Kidney (tissue), 14 donors: ENCODE data around the gene CTDSP1. TPM values are rescaled to one million over a fixed set of nuclear protein-coding genes. Genes with fewer than 3 reads are reported as not detected.
A peak's percentile ranks its signal among the peaks of the same experiment; 100 is the strongest.

ENCODE experiments used
- DNase-seq, 5 donors: peaks; one replicate each; pipeline ENCODE4 v3.0.0-alpha.2; 2013 to 2020
- FAIRE-seq: peaks from 2 replicates; lab custom pipeline; 2012; peaks lifted over from hg19 to GRCh38; lab: Jason Lieb, UNC
- H3K27ac ChIP-seq, 2 donors: one replicate each; pipeline ENCODE4 v1.7.0; 2013; ENCODE audit warnings: low read depth in 2 of 2, low read length in 2 of 2, inconsistent platforms in 1 of 2
- H3K27me3 ChIP-seq: one replicate; pipeline ENCODE4 v1.7.1; 2013; ENCODE audit warnings: low read length, inconsistent platforms; ENCODE audit not compliant: control insufficient read depth, insufficient read depth
- H3K36me3 ChIP-seq, 3 donors: one replicate each; pipeline versions ENCODE4 v1.7.0 to v1.7.1; 2013; ENCODE audit warnings: low read length in 3 of 3, control low read depth in 1 of 3, inconsistent platforms in 1 of 3; ENCODE audit not compliant: insufficient read depth in 3 of 3, control insufficient read depth in 2 of 3
- H3K4me1 ChIP-seq, 3 donors: one replicate each; pipeline versions ENCODE4 v1.7.0 to v1.7.1; 2013; ENCODE audit warnings: low read length in 3 of 3, inconsistent platforms in 1 of 3, low read depth in 1 of 3; ENCODE audit not compliant: control insufficient read depth in 2 of 3, insufficient read depth in 2 of 3
- H3K4me3 ChIP-seq, 3 donors: one replicate each; pipeline versions ENCODE4 v1.7.0 to v1.8.1; 2013; ENCODE audit warnings: low read length in 3 of 3, control low read depth in 1 of 3, inconsistent platforms in 1 of 3
- H3K9ac ChIP-seq, 3 donors: one replicate each; pipeline versions ENCODE4 v1.7.0 to v1.7.1; 2013; ENCODE audit warnings: low read length in 3 of 3, control low read depth in 1 of 3, inconsistent platforms in 1 of 3
- H3K9me3 ChIP-seq, 3 donors: one replicate each; pipeline versions ENCODE4 v1.7.0 to v1.7.1; 2013; ENCODE audit warnings: low read length in 3 of 3, control low read depth in 1 of 3, inconsistent platforms in 1 of 3; ENCODE audit not compliant: control insufficient read depth in 2 of 3, insufficient read depth in 1 of 3
- CTCF ChIP-seq: IDR thresholded peaks from 3 replicates; pipeline ENCODE4 v1.5.1; 2012; ENCODE audit warnings: mild to moderate bottlenecking, moderate library complexity, borderline replicate concordance; ENCODE audit not compliant: insufficient read depth; ENCODE audit errors: extremely low read depth
- intact Hi-C: fragments of 100-400 bp; cut with DNase I; formaldehyde crosslinking; loops from one replicate; pipeline ENCODE4 v1.11.1; 2022
- polyA plus RNA-seq: library from polyadenylated mRNA; stranded (reverse); fragments of 350-450 nt; fragmentation: Illumina TruSeq; extraction: RNeasy Lipid Tissue Mini Kit (QIAGEN cat#74804); gene quantifications from one replicate; pipeline ENCODE4 v1.2.3, GENCODE V29; 2014; ENCODE audit warnings: low read depth, low replicate concordance; ENCODE audit not compliant: insufficient read depth
- total RNA-seq: library from RNA; stranded (reverse); fragmentation: NEBNext Ultra II Directional; extraction: Animal tissue kit (Norgen Biotek cat#: 25700); gene quantifications from one replicate; pipeline ENCODE4 v1.2.1, GENCODE V29; 2021
- donor health status: control.
- donor health status: control.
- donor health status: control.
- donor health status: control.
- donor health status: control.
- donor health status: DM: yes; HTN: yes; CAD: no.
- donor health status: Normal renal cell carcinoma (clear cell type).

The CTDSP1 gene
- total and polyA plus RNA-seq, 2 donors from 2014 or later: 118 to 196 TPM

GRCh38 chr2:218398437-218399390 lies 954 bp upstream of the CTDSP1 start:
- H3K36me3 ChIP-seq: peaks cover 0 to 11% (median 2%) of the 10 kb centered on the region in 3 donors
- DNase-seq: peak; percentile 84 to 97 (median 88)
- H3K4me3 ChIP-seq: peak overlapping the region; percentile 73 to 97 (median 89)
- no peak for TF ChIP-seq CTCF
- peak overlapping the region; percentile 47 to 96 (median 88) for H3K9ac ChIP-seq
- H3K27me3 ChIP-seq: no peaks in the 10 kb centered on the region
- H3K9me3 ChIP-seq: no peaks in the 10 kb centered on the region
- peak overlapping the region; percentile 99 for H3K27ac ChIP-seq
- peaks cover 0 to 26% (median 12%) of the 10 kb centered on the region in 3 donors for H3K4me1 ChIP-seq
- intact Hi-C loops: loop anchor here (10.0 kb wide), 1 partner anchor 104 kb away; the partner anchor contains the start of gene TMBIM1
- no peak for FAIRE-seq

- Histone ChIP-seq H3K4me3 (peak overlapping the region; percentile 50 to 76 (median 68)), H3K4me1 (peaks cover 0 to 34% (median 13%) of the 10 kb centered on the region in 3 donors), H3K9ac (peak overlapping the region; percentile 33 to 85 (median 85)), H3K9me3 (no peaks in the 10 kb centered on the region), H3K27me3 (no peaks in the 10 kb centered on the region), H3K27ac (peak overlapping the region; percentile 88 to 92), H3K36me3 (peaks cover 0 to 13% (median 2%) of the 10 kb centered on the region in 3 donors)
- no peak for TF ChIP-seq CTCF
- DNase-seq (peak in 4 of 5 donors; percentile 44 to 92 (median 80)), FAIRE-seq (no peak)
- intact Hi-C loops: no loop called here
Measured at GRCh38 chr2:218400167-218400929, 680 bp downstream of the CTDSP1 start.

- Histone ChIP-seq H3K27ac (peak overlapping the region; percentile 88 to 92), H3K9me3 (no peaks in the 10 kb centered on the region), H3K4me3 (peak overlapping the region; percentile 45 to 76 (median 53)), H3K9ac (peak overlapping the region in 2 of 3 donors; percentile 60 to 78), H3K27me3 (no peaks in the 10 kb centered on the region), H3K36me3 (peaks cover 0 to 13% (median 2%) of the 10 kb centered on the region in 3 donors), H3K4me1 (peaks cover 0 to 40% (median 20%) of the 10 kb centered on the region in 3 donors)
- FAIRE-seq (no peak), DNase-seq (peak in 3 of 5 donors; percentile 34 to 89 (median 82))
- TF ChIP-seq CTCF: no peak
- intact Hi-C loops: no loop called here
Measured at GRCh38 chr2:218400930-218401881, 1.5 kb downstream of the CTDSP1 start.
